HG03159 (cell line): ENCODE measurements around the gene TFEB.

ENCODE experiments used
- ATAC-seq: cut with Tn5 transposase; IDR thresholded peaks from one replicate; pipeline ENCODE4 v1.9.1; 2021; ENCODE audit warnings: mild to moderate bottlenecking, moderate library complexity; ENCODE audit not compliant: unreplicated experiment

The TFEB gene

GRCh38 chr6:41707565-41708200 lies 27.7 kb downstream of the TFEB start:
- no peak for ATAC-seq

- no peak for ATAC-seq
Observed at GRCh38 chr6:41706876-41707564, 28.4 kb downstream of the TFEB start.

GRCh38 chr6:41705996-41706835 lies 29.2 kb downstream of the TFEB start:
- peak; percentile 80 for ATAC-seq

GRCh38 chr6:41705311-41705995 lies 30.0 kb downstream of the TFEB start:
- ATAC-seq, result no peak

GRCh38 chr6:41704656-41705310 lies 30.6 kb downstream of the TFEB start:
- ATAC-seq, result no peak

GRCh38 chr6:41704028-41704427 lies 31.4 kb downstream of the TFEB start:
- ATAC-seq, result no peak

GRCh38 chr6:41702771-41703494 lies 32.5 kb downstream of the TFEB start:
- no peak for ATAC-seq

- ATAC-seq, result no peak
Observed at GRCh38 chr6:41702089-41702745, 33.2 kb downstream of the TFEB start.

- no peak for ATAC-seq
Observed at GRCh38 chr6:41700463-41701347, 34.7 kb downstream of the TFEB start.

GRCh38 chr6:41699063-41699462 lies 36.3 kb downstream of the TFEB start:
- ATAC-seq, result no peak

- ATAC-seq, result no peak
Observed at GRCh38 chr6:41697861-41698781, 37.3 kb downstream of the TFEB start.

- no peak for ATAC-seq
Observed at GRCh38 chr6:41696788-41697187, 38.6 kb downstream of the TFEB start.

- no peak for ATAC-seq
Observed at GRCh38 chr6:41695825-41696224, 39.6 kb downstream of the TFEB start.

GRCh38 chr6:41694815-41695526 lies 40.4 kb downstream of the TFEB start:
- ATAC-seq, result no peak

GRCh38 chr6:41693281-41694240 lies 41.8 kb downstream of the TFEB start:
- ATAC-seq, result no peak

- no peak for ATAC-seq
Observed at GRCh38 chr6:41692730-41693129, 42.7 kb downstream of the TFEB start.
